ENCODE results near the gene MBP.

Gene MBP

DNA sequence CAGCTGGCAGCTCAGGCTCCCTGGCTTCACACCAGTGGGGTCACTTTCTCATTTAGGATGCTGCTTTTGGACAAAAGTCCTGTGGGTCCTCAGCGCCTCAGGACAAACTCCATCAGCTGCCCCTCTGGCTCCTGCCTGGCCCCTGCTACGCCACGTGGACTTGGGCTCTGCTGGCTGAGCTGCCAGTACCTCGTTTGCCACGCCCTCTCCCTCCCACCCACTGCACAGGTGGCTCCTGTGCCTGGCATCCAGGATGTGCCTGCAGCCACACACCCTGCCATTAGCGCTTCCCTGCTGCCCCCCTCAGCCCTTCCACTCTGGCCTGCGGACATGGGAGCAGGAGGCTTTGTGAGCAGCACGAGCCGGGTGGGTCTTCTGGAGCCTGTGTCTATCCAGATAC lies 191.3 kb downstream of the MBP start:
- DNase-seq (ENCODE audit: low spot score), result no peak

- DNase-seq (ENCODE audit: low spot score), result no peak
These were observed 194.0 kb downstream of the MBP start for GRCh38 chr18:76938619-76939018.

DNA sequence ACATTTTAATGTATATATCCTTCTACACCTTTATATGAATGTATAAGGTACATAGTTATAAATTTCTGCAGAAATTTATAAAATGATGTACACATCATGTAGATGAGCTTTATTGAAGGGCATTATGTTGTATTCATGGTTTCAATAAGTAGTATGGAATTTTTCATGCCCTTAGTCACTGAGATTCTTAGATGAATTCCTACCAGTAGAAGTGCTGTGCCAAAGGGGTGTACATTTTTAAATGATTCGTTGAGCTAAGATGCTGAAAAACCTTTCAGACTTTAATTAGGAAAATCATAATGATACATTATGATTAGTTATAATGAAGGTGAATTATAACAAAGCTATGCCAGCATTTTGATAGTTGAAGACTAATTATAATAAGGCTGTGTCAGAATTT lies 195.0 kb downstream of the MBP start:
- no peak for DNase-seq (ENCODE audit: low spot score)

DNA sequence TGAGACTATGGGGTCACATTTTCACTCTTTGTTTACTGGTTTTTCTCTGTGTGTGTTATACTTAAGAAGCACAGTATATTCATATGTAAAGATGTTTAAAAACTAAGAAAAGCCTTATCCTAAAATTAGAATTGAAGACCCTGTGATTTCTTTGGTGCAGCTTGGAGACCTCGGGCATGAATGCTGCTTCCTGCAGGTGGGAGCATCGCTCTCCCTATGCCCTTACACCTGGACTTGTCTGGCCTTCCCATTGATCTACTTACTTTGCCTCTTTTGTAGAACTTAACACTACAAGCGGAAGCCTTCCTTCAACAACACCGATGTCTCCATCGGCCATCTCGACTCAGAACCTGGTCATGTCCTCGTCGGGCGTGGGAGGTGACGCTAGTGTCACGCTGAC lies 195.7 kb downstream of the MBP start:
- DNase-seq (ENCODE audit: low spot score), result no peak

DNA sequence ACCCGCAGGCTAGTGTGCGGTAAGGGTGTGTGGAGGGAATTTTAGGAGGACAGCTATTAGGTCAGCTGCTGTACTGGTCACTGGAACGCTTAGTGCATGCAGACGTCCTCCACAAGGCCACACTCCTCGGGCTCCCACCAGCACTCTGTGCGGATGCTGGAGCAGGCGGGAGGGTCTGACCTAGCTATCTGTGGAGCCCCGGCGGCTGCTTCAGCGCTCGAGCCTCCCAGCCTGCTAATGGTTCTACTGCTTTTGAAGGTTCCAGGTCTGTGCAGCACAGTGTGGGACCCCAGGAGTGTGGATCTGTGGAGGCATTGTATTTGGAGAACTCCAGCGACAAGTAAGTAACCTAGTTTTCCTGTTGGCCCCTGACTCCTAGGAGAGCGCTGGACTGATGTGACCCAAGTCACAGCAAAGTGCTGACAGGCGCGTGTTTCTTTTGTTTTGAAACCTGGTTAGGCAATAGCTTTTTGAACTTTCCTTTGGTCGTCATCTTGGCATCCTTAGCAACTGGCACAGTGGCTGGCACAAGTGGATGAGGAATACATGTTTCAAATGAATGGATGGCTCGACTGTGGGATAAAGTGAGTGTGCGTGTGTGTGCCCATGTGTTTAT lies 196.8 kb downstream of the MBP start:
- no peak for DNase-seq (ENCODE audit: low spot score)

GRCh38 chr18:76932026-76932819 lies 200.4 kb downstream of the MBP start:
- DNase-seq (ENCODE audit: low spot score), result no peak

DNA sequence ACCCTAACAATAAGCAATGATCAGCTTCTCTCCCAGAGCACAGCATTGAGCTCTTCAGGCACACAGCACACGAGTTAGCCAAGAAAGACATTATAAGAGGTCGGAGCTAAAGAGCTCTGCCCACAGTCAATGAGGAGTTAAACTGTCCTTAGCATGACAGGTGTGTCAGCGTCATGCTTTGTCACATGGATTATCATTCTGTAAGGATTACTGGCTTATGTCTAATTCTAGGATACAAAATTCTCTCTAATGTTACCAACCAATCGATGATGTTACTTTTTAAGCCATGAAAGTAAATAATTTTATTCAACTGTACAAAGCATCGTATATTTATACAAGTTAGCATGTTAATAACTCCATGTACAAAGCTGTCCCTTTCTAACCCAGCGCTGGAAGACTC lies 201.4 kb downstream of the MBP start:
- DNase-seq (ENCODE audit: low spot score), result no peak
